Activated T-helper 2 cell treated with anti-CD3 and anti-CD28 coated beads, Interferon-gamma antibody, Interleukin-2, Interleukin-4, amounts not matched to agents 10 μg/mL and 5 μg/mL and 100 μg/mL, durations not matched to agents 14 hours and 24 hours and 36 hours (primary cell): ENCODE measurements around the gene SOAT1. TPM values are rescaled to one million over a fixed set of nuclear protein-coding genes. Genes with fewer than 3 reads are reported as not detected.
A peak's percentile ranks its signal among the peaks of the same experiment; 100 is the strongest.
"Not testable (repeated sequence)": the region's sequence is repeated elsewhere in the genome, so short reads cannot be mapped to it uniquely, and the experiment has no call there.

Experiments used
- DNase-seq: peaks from one replicate; pipeline ENCODE4 v3.0.0; 2021; ENCODE audit warnings: low spot score
- H3K27ac Mint-ChIP-seq: one replicate; pipeline ENCODE4 v1.8.0; 2021; ENCODE audit warnings: mixed read lengths
- H3K27me3 Mint-ChIP-seq: one replicate; pipeline ENCODE4 v1.8.0; 2021; ENCODE audit warnings: low read depth, mixed read lengths
- H3K36me3 Mint-ChIP-seq: one replicate; pipeline ENCODE4 v1.8.0; 2021; ENCODE audit warnings: low read depth, mixed read lengths
- H3K4me1 Mint-ChIP-seq: one replicate; pipeline ENCODE4 v1.8.0; 2021; ENCODE audit warnings: low read depth, mixed read lengths
- H3K4me3 Mint-ChIP-seq: one replicate; pipeline ENCODE4 v1.8.0; 2021; ENCODE audit warnings: low read depth, mild to moderate bottlenecking, moderate library complexity, mixed read lengths
- H3K9me3 Mint-ChIP-seq: one replicate; pipeline ENCODE4 v1.8.0; 2021; ENCODE audit warnings: mixed read lengths
- intact Hi-C: fragments of 100-400 bp; cut with micrococcal nuclease; formaldehyde crosslinking; loops from one replicate; pipeline ENCODE4 v1.15.1; 2023
- total RNA-seq: library from RNA; stranded (reverse); gene quantifications from 2 replicates; pipeline ENCODE4 v1.2.3, GENCODE V29; 2022

Gene SOAT1
- total RNA-seq, 1 donor from 2014 or later: 39.2 TPM

DNA sequence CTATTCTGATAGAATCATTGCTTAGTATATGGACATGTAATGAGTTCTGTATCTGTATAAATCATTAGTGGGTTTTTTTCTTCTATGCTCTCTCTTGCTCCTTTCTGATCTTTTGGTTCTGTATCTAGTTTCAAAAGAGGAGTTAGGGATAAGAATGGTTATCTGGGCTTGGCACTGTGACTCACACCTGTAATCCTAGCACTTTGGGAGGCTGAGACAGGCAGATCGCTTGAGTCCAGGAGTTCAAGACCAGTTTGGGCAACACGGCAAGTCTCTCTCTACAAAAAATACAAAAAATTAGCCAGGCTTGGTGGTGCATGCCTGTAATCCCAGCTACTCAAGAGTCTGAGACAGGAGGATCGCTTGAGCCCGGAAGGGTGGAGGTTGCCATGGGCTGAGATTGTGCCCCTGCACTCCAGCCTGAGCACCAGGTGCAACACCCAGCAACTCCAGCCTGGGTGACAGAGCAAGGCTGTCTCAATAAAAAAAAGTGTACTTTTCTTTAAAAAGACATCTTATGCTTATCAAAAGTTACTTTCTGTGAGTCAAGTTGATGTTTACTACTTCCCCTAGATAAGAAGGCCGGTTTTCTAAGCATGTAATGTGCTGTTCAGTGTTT is 44.5 kb downstream of the SOAT1 start:
- H3K27me3 Mint-ChIP-seq: no peaks in the 10 kb centered on the region
- H3K4me3 Mint-ChIP-seq: no peak overlapping the region
- no peak for DNase-seq
- peaks cover 11% of the 10 kb centered on the region for H3K4me1 Mint-ChIP-seq
- H3K36me3 Mint-ChIP-seq: peaks cover 44% of the 10 kb centered on the region
- H3K9me3 Mint-ChIP-seq: no peaks in the 10 kb centered on the region
- intact Hi-C loops: no loop called here
- H3K27ac Mint-ChIP-seq: no peak overlapping the region

DNA sequence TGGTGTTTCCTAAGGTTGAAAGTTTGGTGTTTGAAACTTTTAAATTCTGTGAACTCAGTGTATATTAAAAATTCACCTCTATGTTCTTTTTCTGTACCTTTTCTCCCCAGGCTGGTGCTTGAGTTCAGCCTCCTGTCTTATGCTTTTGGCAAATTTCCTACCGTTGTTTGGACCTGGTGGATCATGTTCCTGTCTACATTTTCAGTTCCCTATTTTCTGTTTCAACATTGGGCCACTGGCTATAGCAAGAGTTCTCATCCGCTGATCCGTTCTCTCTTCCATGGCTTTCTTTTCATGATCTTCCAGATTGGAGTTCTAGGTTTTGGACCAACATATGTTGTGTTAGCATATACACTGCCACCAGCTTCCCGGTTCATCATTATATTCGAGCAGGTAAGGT is 47.3 kb downstream of the SOAT1 start:
- no peaks in the 10 kb centered on the region for H3K27me3 Mint-ChIP-seq
- peaks cover 5% of the 10 kb centered on the region for H3K4me1 Mint-ChIP-seq
- H3K9me3 Mint-ChIP-seq: no peaks in the 10 kb centered on the region
- H3K27ac Mint-ChIP-seq: no peak overlapping the region
- intact Hi-C loops: no loop called here
- no peak overlapping the region for H3K4me3 Mint-ChIP-seq
- no peak for DNase-seq
- peaks cover 49% of the 10 kb centered on the region for H3K36me3 Mint-ChIP-seq

- H3K27ac Mint-ChIP-seq: no peak overlapping the region
- DNase-seq: no peak
These were observed 48.4 kb downstream of the SOAT1 start for GRCh38 chr1:179341943-179342547.

GRCh38 chr1:179342740-179343404 is 49.3 kb downstream of the SOAT1 start:
- Mint-ChIP-seq H3K4me1 (peaks cover 5% of the 10 kb centered on the region), H3K36me3 (peaks cover 55% of the 10 kb centered on the region), H3K4me3 (no peak overlapping the region), H3K9me3 (no peaks in the 10 kb centered on the region), H3K27ac (no peak overlapping the region), H3K27me3 (no peaks in the 10 kb centered on the region)
- no peak for DNase-seq
- intact Hi-C loops: no loop called here

More at GRCh38 chr1:179341943-179342547, 48.4 kb downstream of the SOAT1 start:
- Mint-ChIP-seq H3K9me3 (no peaks in the 10 kb centered on the region), H3K36me3 (peaks cover 50% of the 10 kb centered on the region), H3K27me3 (no peaks in the 10 kb centered on the region), H3K4me1 (peaks cover 5% of the 10 kb centered on the region), H3K4me3 (no peak overlapping the region)
- intact Hi-C loops: no loop called here

DNA sequence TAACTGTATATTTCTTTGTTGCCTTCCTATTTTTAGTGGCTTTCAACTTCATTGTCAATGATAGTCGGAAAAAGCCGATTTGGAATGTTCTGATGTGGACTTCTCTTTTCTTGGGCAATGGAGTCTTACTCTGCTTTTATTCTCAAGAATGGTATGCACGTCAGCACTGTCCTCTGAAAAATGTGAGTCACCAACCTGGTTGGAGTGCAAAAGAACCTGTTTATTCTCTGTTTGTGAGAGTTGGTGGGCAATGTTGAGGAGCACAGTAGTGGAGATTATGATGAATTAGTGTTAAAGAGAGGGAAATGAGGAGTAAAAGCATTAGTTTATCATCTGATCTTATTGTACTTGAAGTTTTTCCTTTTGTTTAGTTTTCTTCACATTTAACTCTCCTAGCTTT is 57.7 kb downstream of the SOAT1 start:
- intact Hi-C loops: no loop called here
- Mint-ChIP-seq H3K4me1 (peaks cover 5% of the 10 kb centered on the region), H3K4me3 (no peak overlapping the region), H3K36me3 (peaks cover 51% of the 10 kb centered on the region), H3K9me3 (no peaks in the 10 kb centered on the region), H3K27me3 (no peaks in the 10 kb centered on the region), H3K27ac (no peak overlapping the region)
- no peak for DNase-seq

DNA sequence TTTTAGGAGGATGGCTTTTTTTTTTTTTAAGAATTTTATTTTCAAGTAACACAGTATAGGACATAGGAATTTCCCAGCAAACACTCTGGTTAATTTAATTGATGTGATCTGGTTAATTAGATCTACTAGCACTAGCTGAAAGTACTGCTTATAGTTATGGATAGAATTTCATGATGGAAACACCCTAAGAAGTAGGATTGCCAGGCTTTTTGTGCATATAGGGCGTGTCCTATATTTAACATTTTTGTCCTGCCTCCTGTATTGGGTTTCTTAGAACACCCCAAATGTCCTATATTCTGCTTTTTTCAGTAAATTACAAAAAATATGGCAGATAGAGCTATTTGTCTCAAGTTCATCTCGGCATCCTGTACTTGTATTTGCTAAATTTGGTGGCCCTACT is 58.6 kb downstream of the SOAT1 start:
- peaks cover 51% of the 10 kb centered on the region for H3K36me3 Mint-ChIP-seq
- intact Hi-C loops: no loop called here
- H3K27ac Mint-ChIP-seq: no peak overlapping the region
- no peaks in the 10 kb centered on the region for H3K27me3 Mint-ChIP-seq
- H3K4me3 Mint-ChIP-seq: no peak overlapping the region
- no peaks in the 10 kb centered on the region for H3K9me3 Mint-ChIP-seq
- DNase-seq: no peak
- peaks cover 5% of the 10 kb centered on the region for H3K4me1 Mint-ChIP-seq

DNA sequence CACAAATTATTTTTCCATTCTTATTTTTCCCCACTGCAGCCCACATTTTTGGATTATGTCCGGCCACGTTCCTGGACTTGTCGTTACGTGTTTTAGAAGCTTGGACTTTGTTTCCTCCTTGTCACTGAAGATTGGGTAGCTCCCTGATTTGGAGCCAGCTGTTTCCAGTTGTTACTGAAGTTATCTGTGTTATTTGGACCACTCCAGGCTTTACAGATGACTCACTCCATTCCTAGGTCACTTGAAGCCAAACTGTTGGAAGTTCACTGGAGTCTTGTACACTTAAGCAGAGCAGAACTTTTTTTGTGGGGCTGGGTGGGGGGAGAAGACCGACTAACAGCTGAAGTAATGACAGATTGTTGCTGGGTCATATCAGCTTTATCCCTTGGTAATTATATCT is 59.9 kb downstream of the SOAT1 start:
- H3K36me3 Mint-ChIP-seq: peaks cover 39% of the 10 kb centered on the region
- no peaks in the 10 kb centered on the region for H3K9me3 Mint-ChIP-seq
- H3K4me1 Mint-ChIP-seq: peaks cover 5% of the 10 kb centered on the region
- no peak overlapping the region for H3K4me3 Mint-ChIP-seq
- H3K27ac Mint-ChIP-seq: no peak overlapping the region
- DNase-seq: no peak
- intact Hi-C loops: no loop called here
- no peaks in the 10 kb centered on the region for H3K27me3 Mint-ChIP-seq

- H3K9me3 Mint-ChIP-seq, H3K4me3 Mint-ChIP-seq, intact Hi-C loops, DNase-seq, H3K27ac Mint-ChIP-seq, H3K27me3 Mint-ChIP-seq, H3K36me3 Mint-ChIP-seq, H3K4me1 Mint-ChIP-seq: not testable (repeated sequence)
These were observed 68.0 kb downstream of the SOAT1 start for GRCh38 chr1:179361631-179362030.

DNA sequence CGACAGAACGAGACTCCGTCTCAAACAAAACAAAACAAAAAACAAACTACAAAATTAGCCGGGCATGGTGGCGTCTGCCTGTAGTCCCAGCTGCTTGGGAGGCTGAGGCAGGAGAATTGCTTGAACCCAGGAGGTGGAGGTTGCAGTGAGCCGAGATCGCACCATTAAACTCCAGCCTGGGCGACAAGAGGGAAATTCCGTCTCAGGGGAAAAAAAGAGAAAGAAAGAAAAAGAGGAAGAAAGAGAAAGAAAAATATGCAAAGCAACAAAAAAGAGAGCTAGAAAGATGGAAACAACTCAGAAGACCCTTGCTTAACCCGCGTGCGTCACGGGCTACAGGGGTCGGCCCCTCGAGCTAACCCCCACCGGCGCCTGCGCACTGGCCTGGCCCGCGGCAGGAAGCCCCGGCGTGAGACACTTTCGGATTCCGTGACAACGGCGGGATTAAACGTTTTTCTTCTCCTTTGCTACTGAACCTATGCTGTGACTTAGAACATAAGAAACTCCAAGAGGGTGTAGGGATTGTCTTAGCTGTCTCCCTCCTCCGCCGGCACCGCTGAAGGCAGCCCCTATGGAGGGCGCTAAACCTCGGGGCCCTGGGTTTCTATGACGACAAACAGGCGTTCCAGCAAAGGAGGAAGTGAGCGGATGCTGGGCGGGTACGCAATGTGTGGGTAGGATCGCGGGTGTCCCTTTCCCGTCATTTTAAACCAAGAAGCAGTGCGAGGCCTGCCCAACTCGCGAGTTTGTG is 71.9 kb downstream of the SOAT1 start, which contains the start of gene AXDND1:
Gene AXDND1, plus strand, starts transcription at position 630 of the 751 bp plus-strand sequence. CDS start 539 bp downstream, outside the sequence.
- no peaks in the 10 kb centered on the region for H3K36me3 Mint-ChIP-seq
- H3K27me3 Mint-ChIP-seq: peaks cover 4% of the 10 kb centered on the region
- intact Hi-C loops: loop anchor here (1.0 to 5.0 kb wide), 6 partner anchors 137 to 823 kb away; partner anchors contain the start of genes QSOX1 and TOR3A
- peak within 1 kb of the TSS; percentile 100 for H3K27ac Mint-ChIP-seq
- DNase-seq: peak; percentile 86
- H3K4me3 Mint-ChIP-seq: peak within 1 kb of the TSS; percentile 84
- H3K9me3 Mint-ChIP-seq: no peaks in the 10 kb centered on the region
- H3K4me1 Mint-ChIP-seq: peaks cover 8% of the 10 kb centered on the region

GRCh38 chr1:179366093-179366800 is 72.7 kb downstream of the SOAT1 start:
- no peaks in the 10 kb centered on the region for H3K9me3 Mint-ChIP-seq

GRCh38 chr1:179369751-179370341 is 76.2 kb downstream of the SOAT1 start:
- no peaks in the 10 kb centered on the region for H3K9me3 Mint-ChIP-seq
- no peak for DNase-seq
- H3K27me3 Mint-ChIP-seq: peaks cover 14% of the 10 kb centered on the region
- intact Hi-C loops: loop anchor here (1.0 to 5.0 kb wide), 9 partner anchors 77 to 828 kb away; partner anchors contain the start of genes QSOX1 and SOAT1
- peaks cover 13% of the 10 kb centered on the region for H3K4me1 Mint-ChIP-seq
- no peak overlapping the region for H3K27ac Mint-ChIP-seq
- no peak overlapping the region for H3K4me3 Mint-ChIP-seq
- H3K36me3 Mint-ChIP-seq: no peaks in the 10 kb centered on the region

More at GRCh38 chr1:179366093-179366800, 72.7 kb downstream of the SOAT1 start:
- no peaks in the 10 kb centered on the region for H3K36me3 Mint-ChIP-seq
- no peak for DNase-seq
- intact Hi-C loops: loop anchor here (1.0 to 5.0 kb wide), 4 partner anchors 138 to 824 kb away; partner anchors contain the start of gene QSOX1
- peak overlapping the region; percentile 84 for H3K4me3 Mint-ChIP-seq
- H3K4me1 Mint-ChIP-seq: peaks cover 8% of the 10 kb centered on the region
- peaks cover 4% of the 10 kb centered on the region for H3K27me3 Mint-ChIP-seq
- H3K27ac Mint-ChIP-seq: peak overlapping the region; percentile 100

GRCh38 chr1:179372160-179372559 is 78.6 kb downstream of the SOAT1 start:
- Mint-ChIP-seq H3K4me1 (peaks cover 7% of the 10 kb centered on the region), H3K4me3 (no peak overlapping the region), H3K27me3 (peaks cover 14% of the 10 kb centered on the region), H3K36me3 (no peaks in the 10 kb centered on the region), H3K9me3 (no peaks in the 10 kb centered on the region), H3K27ac (no peak overlapping the region)
- intact Hi-C loops: no loop called here
- DNase-seq: no peak
